IMR-90 (cell line): ENCODE results near the gene ATRAID. TPM values are rescaled to one million over a fixed set of nuclear protein-coding genes. Genes with fewer than 3 reads are reported as not detected.

Experiments
- ATAC-seq: fragments of 200-7000 bp; cut with Tn5 transposase; 2 replicates; pipeline ENCODE4 v1.9.1; 2020; ENCODE audit warnings: low read depth, mild to moderate bottlenecking, moderate library complexity
- BruUV-seq: library from RNA; stranded (reverse); fragments of 400-500 nt; replicated peaks from 2 replicates; lab custom pipeline; 2021; lab: Mats Ljungman, UMichigan
- CTCF ChIA-PET: fragments of 300-600 bp; formaldehyde crosslinking; extraction: SDS; loops from one replicate; lab custom pipeline; 2021; ENCODE audit warnings: antibody characterized with exemption; lab: Yijun Ruan, JAX
- POLR2A ChIA-PET: fragments of 300-600 bp; sonication (Branson Sonifier 250); formaldehyde crosslinking; loops from one replicate; lab custom pipeline; 2022; ENCODE audit warnings: antibody characterized with exemption; ENCODE audit not compliant: unreplicated experiment; lab: Charles Lee
- DNase-seq: peaks from one replicate; pipeline ENCODE4 v3.0.0; 2013
- H2AFZ ChIP-seq: replicated peaks from 2 replicates; pipeline ENCODE3; 2013; ENCODE audit warnings: low read length, mild to moderate bottlenecking; ENCODE audit not compliant: poor library complexity
- H2AK5ac ChIP-seq: 2 replicates; pipeline ENCODE4 v1.6.1; 2013; ENCODE audit warnings: low read depth, low read length, inconsistent platforms
- H2AK9ac ChIP-seq: replicated peaks from 2 replicates; pipeline ENCODE3; 2013; ENCODE audit warnings: mild to moderate bottlenecking, low read depth, low read length, moderate library complexity; ENCODE audit not compliant: poor library complexity
- H2BK120ac ChIP-seq: 2 replicates; pipeline ENCODE4 v1.6.1; 2013; ENCODE audit warnings: low read depth, low read length, inconsistent platforms
- H2BK15ac ChIP-seq: 3 replicates; pipeline ENCODE4 v1.6.1; 2013; ENCODE audit warnings: low read depth, low read length, inconsistent platforms
- H2BK20ac ChIP-seq: 2 replicates; pipeline ENCODE4 v1.6.1; 2013; ENCODE audit warnings: low read depth, mild to moderate bottlenecking, inconsistent platforms, low read length, moderate library complexity
- H2BK5ac ChIP-seq: 2 replicates; pipeline ENCODE4 v1.6.1; 2013; ENCODE audit warnings: mild to moderate bottlenecking, low read depth, low read length, inconsistent platforms; ENCODE audit not compliant: poor library complexity, severe bottlenecking
- H3K14ac ChIP-seq: replicated peaks from 2 replicates; pipeline ENCODE4 v1.6.1; 2013; ENCODE audit warnings: low read depth, low read length, inconsistent platforms
- H3K18ac ChIP-seq: 2 replicates; pipeline ENCODE4 v1.6.1; 2013; ENCODE audit warnings: low read depth, low read length, control low read depth
- H3K23ac ChIP-seq: 2 replicates; pipeline ENCODE4 v1.6.1; 2013; ENCODE audit warnings: low read depth, low read length, inconsistent platforms
- H3K27ac ChIP-seq: 2 replicates; pipeline ENCODE4 v1.5.1; 2013; ENCODE audit warnings: mild to moderate bottlenecking, control low read depth, low read length; ENCODE audit not compliant: insufficient read depth
- H3K27me3 ChIP-seq: 2 replicates; pipeline ENCODE4 v1.6.1; 2013; ENCODE audit warnings: low read length; ENCODE audit not compliant: control insufficient read depth, insufficient read depth
- H3K36me3 ChIP-seq: 2 replicates; pipeline ENCODE4 v1.6.1; 2013; ENCODE audit warnings: low read length, mixed read lengths; ENCODE audit not compliant: control insufficient read depth, insufficient read depth
- H3K4ac ChIP-seq: 2 replicates; pipeline ENCODE4 v1.6.1; 2013; ENCODE audit warnings: low read depth, low read length, inconsistent platforms
- H3K4me1 ChIP-seq: 2 replicates; pipeline ENCODE4 v1.6.1; 2013; ENCODE audit warnings: low read length, mixed read lengths; ENCODE audit not compliant: control insufficient read depth, insufficient read depth
- H3K4me2 ChIP-seq: 2 replicates; pipeline ENCODE4 v1.6.1; 2013; ENCODE audit warnings: low read depth, mild to moderate bottlenecking, control low read depth, low read length, moderate library complexity
- H3K4me3 ChIP-seq: 2 replicates; pipeline ENCODE4 v1.5.1; 2013; ENCODE audit warnings: low read depth, mild to moderate bottlenecking, control low read depth, low read length, moderate library complexity; ENCODE audit not compliant: insufficient read depth
- H3K56ac ChIP-seq: 2 replicates; pipeline ENCODE4 v1.6.1; 2013; ENCODE audit warnings: low read length, inconsistent platforms; ENCODE audit not compliant: insufficient read depth; ENCODE audit errors: extremely low read depth
- H3K79me1 ChIP-seq, 2 experiments: 2 replicates each; pipeline ENCODE4 v1.6.1; 2013; ENCODE audit warnings: low read length in 2 of 2, inconsistent platforms in 1 of 2, low read depth in 1 of 2
- H3K9ac ChIP-seq: 2 replicates; pipeline ENCODE4 v1.6.1; 2013; ENCODE audit warnings: low read depth, low read length, control low read depth
- H3K9me1 ChIP-seq: 2 replicates; pipeline ENCODE4 v1.6.1; 2013; ENCODE audit warnings: low read length, inconsistent platforms; ENCODE audit not compliant: insufficient read depth
- H3K9me3 ChIP-seq: 2 replicates; pipeline ENCODE4 v1.6.1; 2013; ENCODE audit warnings: low read length; ENCODE audit not compliant: control insufficient read depth, insufficient read depth
- H4K20me1 ChIP-seq: 2 replicates; pipeline ENCODE4 v1.6.1; 2013; ENCODE audit warnings: low read length, inconsistent platforms; ENCODE audit not compliant: insufficient read depth
- H4K5ac ChIP-seq: 2 replicates; pipeline ENCODE4 v1.6.1; 2013; ENCODE audit warnings: mild to moderate bottlenecking, low read depth, low read length, control low read depth
- H4K8ac ChIP-seq, 2 experiments: 2 replicates each; pipeline ENCODE4 v1.6.1; 2013; ENCODE audit warnings: low read depth in 2 of 2, low read length in 2 of 2, control low read depth in 1 of 2, inconsistent platforms in 1 of 2
- H4K91ac ChIP-seq: 2 replicates; pipeline ENCODE4 v1.6.1; 2013; ENCODE audit warnings: low read depth, low read length, inconsistent platforms; ENCODE audit not compliant: insufficient read depth
- BHLHE40 ChIP-seq: fragments of 150-350 bp; IDR thresholded peaks from 2 replicates; pipeline ENCODE4 v1.6.1; 2016; ENCODE audit warnings: mild to moderate bottlenecking, low read depth, low read length
- CEBPB ChIP-seq: IDR thresholded peaks from 2 replicates; pipeline ENCODE4 v1.6.1; 2012; ENCODE audit warnings: low read depth, low read length, improper control_type of control experiment
- CHD1 ChIP-seq: IDR thresholded peaks from 2 replicates; pipeline ENCODE4 v1.6.1; 2012; ENCODE audit warnings: low read depth, low read length, improper control_type of control experiment
- ELK1 ChIP-seq: fragments of 150-350 bp; IDR thresholded peaks from 2 replicates; pipeline ENCODE4 v1.6.1; 2016; ENCODE audit warnings: low read depth, mild to moderate bottlenecking, low read length, moderate library complexity, borderline replicate concordance
- MAFK ChIP-seq: IDR thresholded peaks from 2 replicates; pipeline ENCODE4 v1.6.1; 2012; ENCODE audit warnings: low read depth, low read length, improper control_type of control experiment
- MXI1 ChIP-seq: IDR thresholded peaks from 2 replicates; pipeline ENCODE4 v1.6.1; 2012; ENCODE audit warnings: low read depth, mild to moderate bottlenecking, low read length, moderate library complexity, borderline replicate concordance
- NFE2L2 ChIP-seq: fragments of 150-350 bp; IDR thresholded peaks from 2 replicates; pipeline ENCODE4 v1.6.1; 2016; ENCODE audit warnings: low read depth, mild to moderate bottlenecking, low read length
- SMC3 ChIP-seq: fragments of 150-350 bp; IDR thresholded peaks from 2 replicates; pipeline ENCODE4 v1.6.1; 2016; ENCODE audit warnings: low read depth, mild to moderate bottlenecking, antibody characterized with exemption, low read length, moderate library complexity
- WGBS, 2 experiments: methylation state at CpG; one replicate each; pipeline versions ENCODE4 v1.1.5 to v1.1.7; 2013; ENCODE audit warnings: missing lambda C conversion rate in 2 of 2; ENCODE audit not compliant: insufficient read length in 1 of 2; ENCODE audit errors: extremely low coverage in 2 of 2; 5-methylcytosine and 5-hydroxymethylcytosine counted together
- dilution Hi-C: fragments of 300-500 bp; cut with HindIII; formaldehyde crosslinking; loops from one replicate; pipeline ENCODE4 v1.14.3; 2018; ENCODE audit warnings: low sequenced_read_pairs; ENCODE audit not compliant: unreplicated experiment
- in situ Hi-C: fragments of 300-500 bp; cut with MboI; formaldehyde crosslinking; loops from 3 replicates; pipeline ENCODE4 v1.14.3; 2019; ENCODE audit warnings: low sequenced_read_pairs, inconsistent platforms, mixed read lengths
- intact Hi-C: fragments of 100-400 bp; cut with micrococcal nuclease; formaldehyde crosslinking; loops from 2 replicates; pipeline ENCODE4 v1.10.0; 2022
- polyA plus RNA-seq, 3 experiments: library from polyadenylated mRNA; depleted of rRNA; stranded (reverse); fragments of >200 nt; gene quantifications; 2 replicates each; pipeline ENCODE4 v1.2.3, GENCODE V29; 2012; ENCODE audit warnings: low replicate concordance in 1 of 3
- total RNA-seq: library from RNA; depleted of rRNA; stranded (reverse); fragments of >200 nt; gene quantifications from 2 replicates; pipeline ENCODE4 v1.2.3, GENCODE V29; 2012
- TF ChIP-seq, protein P1 (sequence below): fragments of 150-350 bp; IDR thresholded peaks from 2 replicates; pipeline ENCODE4 v1.6.1; 2017; ENCODE audit warnings: mild to moderate bottlenecking, antibody characterized with exemption, low read length, low read depth
- TF ChIP-seq, protein P2 (sequence below): conservative IDR thresholded peaks from 2 replicates; pipeline ENCODE4 v1.5.1; 2012; ENCODE audit warnings: mild to moderate bottlenecking, low read depth, low read length, improper control_type of control experiment

ATRAID gene
- total and polyA plus RNA-seq, 2 of the 4 experiments (the other 2 are of a cell fraction): 138 to 173 TPM

- in situ Hi-C loops (no loop called here), intact Hi-C loops (no loop called here), dilution Hi-C loops (no loop called here)
- H3K4me1 ChIP-seq: no peaks in the 10 kb centered on the region
- H3K56ac ChIP-seq: no peak overlapping the region
- H3K79me1 ChIP-seq: peaks cover 0 to 3% of the 10 kb centered on the region in 2 experiments; a peak in 1 of 4 replicates
- no peak overlapping the region for H2BK5ac ChIP-seq
- TF ChIP-seq MAFK (no peak), NFE2L2 (no peak), BHLHE40 (no peak), CHD1 (no peak), ELK1 (no peak), MXI1 (no peak), CEBPB (no peak), SMC3 (no peak)
- TF ChIP-seq, protein P1, sequence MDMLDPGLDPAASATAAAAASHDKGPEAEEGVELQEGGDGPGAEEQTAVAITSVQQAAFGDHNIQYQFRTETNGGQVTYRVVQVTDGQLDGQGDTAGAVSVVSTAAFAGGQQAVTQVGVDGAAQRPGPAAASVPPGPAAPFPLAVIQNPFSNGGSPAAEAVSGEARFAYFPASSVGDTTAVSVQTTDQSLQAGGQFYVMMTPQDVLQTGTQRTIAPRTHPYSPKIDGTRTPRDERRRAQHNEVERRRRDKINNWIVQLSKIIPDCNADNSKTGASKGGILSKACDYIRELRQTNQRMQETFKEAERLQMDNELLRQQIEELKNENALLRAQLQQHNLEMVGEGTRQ: no peak
- TF ChIP-seq, protein P2, sequence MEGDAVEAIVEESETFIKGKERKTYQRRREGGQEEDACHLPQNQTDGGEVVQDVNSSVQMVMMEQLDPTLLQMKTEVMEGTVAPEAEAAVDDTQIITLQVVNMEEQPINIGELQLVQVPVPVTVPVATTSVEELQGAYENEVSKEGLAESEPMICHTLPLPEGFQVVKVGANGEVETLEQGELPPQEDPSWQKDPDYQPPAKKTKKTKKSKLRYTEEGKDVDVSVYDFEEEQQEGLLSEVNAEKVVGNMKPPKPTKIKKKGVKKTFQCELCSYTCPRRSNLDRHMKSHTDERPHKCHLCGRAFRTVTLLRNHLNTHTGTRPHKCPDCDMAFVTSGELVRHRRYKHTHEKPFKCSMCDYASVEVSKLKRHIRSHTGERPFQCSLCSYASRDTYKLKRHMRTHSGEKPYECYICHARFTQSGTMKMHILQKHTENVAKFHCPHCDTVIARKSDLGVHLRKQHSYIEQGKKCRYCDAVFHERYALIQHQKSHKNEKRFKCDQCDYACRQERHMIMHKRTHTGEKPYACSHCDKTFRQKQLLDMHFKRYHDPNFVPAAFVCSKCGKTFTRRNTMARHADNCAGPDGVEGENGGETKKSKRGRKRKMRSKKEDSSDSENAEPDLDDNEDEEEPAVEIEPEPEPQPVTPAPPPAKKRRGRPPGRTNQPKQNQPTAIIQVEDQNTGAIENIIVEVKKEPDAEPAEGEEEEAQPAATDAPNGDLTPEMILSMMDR: no peak
- H3K36me3 ChIP-seq: peaks cover 58% of the 10 kb centered on the region
- H2AFZ ChIP-seq: no peak overlapping the region
- H3K27ac ChIP-seq: no peak overlapping the region
- no peak overlapping the region for H2BK15ac ChIP-seq
- H3K4me2 ChIP-seq: no peak overlapping the region
- H3K4ac ChIP-seq: no peak overlapping the region
- ChIA-PET POLR2A (no interaction called here), CTCF (no interaction called here)
- no peak overlapping the region for H4K91ac ChIP-seq
- no TSS peak for BruUV-seq
- H3K18ac ChIP-seq: no peak overlapping the region
- H3K9me1 ChIP-seq: no peaks in the 10 kb centered on the region; the same call in 1 of the 2 replicates
- peak overlapping the region; percentile 63 for H2AK9ac ChIP-seq
- H2BK120ac ChIP-seq: no peak overlapping the region
- H2BK20ac ChIP-seq: no peak overlapping the region
- no peaks in the 10 kb centered on the region for H3K27me3 ChIP-seq
- no peak overlapping the region for H3K14ac ChIP-seq
- H3K9ac ChIP-seq: no peak overlapping the region
- ATAC-seq (no peak), DNase-seq (no peak)
- WGBS, 2 experiments: 78% methylated on average over 7 of the region's 8 CpGs; no CpG with 5 or more reads in 1 of the 2 experiments
- no peaks in the 10 kb centered on the region; the same call in 1 of the 2 replicates for H4K20me1 ChIP-seq
- no peak overlapping the region for H4K5ac ChIP-seq
- H2AK5ac ChIP-seq: no peak overlapping the region
- no peaks in the 10 kb centered on the region for H3K9me3 ChIP-seq
- H4K8ac ChIP-seq: no peak overlapping the region
- H3K4me3 ChIP-seq: no peak overlapping the region
- H3K23ac ChIP-seq: no peak overlapping the region
Observed at GRCh38 chr2:27205206-27205605, 6.6 kb upstream of the ATRAID start.
